ENCODE data around the gene ADI1.
"Not testable (repeated sequence)": the region's sequence is repeated elsewhere in the genome, so short reads cannot be mapped to it uniquely, and the experiment has no call there.

Gene ADI1

DNA sequence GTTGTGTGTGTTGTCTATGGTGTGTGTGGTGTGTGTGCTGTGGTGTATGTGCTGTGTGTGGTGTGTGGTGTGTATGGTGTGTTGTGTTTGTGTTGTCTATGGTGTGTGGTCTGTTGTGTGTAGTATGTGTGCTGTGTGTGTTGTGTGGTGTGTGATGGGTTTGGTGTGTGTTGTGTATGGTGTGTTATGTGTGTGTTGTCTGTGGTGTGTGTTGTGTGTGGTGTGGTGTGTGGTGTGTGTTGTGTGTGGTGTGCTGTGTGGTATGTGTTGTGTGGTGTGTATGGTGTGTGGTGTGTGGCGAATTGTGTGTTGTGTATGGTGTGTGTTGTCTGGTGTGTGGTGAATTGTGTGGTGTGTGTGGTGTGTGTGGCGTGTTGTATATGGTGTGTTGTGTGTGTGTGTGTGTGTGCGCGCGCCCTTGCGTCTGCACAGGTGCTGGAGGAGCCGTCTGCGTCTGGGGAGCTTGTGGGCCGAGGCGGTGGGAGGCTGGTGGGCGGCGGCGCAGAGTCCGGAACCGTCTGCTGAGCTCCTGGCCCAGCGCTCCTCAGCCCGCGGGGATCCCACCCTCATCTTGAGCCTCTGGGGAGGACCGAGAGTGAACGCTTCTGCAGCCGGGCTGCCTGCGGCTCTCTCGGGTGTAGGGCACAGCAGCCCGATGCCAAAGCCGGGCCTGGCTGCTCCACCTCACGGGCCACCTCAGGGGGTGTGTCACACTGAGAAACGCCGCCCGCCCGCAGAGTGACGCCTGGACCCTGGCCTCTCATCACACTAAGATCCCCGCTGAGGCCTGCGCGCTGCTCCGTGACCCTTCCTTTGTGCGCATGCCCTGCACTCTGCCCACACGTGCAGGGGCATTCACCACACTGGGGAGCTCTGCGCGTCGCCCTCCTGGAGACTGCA lies 8.8 kb upstream of the ADI1 start:
- DNase-seq = no peak

DNA sequence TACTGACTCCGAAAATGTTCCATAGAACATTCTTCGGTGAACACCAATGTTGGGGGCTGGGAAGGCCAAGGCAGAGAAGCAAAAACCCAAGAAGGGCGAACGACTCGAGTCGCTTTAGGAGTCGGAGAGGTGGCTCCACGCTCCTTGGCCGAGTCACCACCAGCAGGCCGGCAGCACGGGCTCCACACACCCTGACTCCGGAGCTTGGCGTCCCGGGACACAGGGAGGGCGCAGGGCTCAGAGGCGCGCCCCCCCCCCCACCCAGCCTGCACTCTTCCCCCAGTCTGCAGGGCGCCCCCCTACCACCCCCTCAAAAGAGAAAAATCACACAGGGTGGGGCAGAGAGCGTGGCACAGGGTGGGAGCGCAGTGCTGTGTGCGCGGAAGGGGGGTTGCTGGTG lies 7.5 kb upstream of the ADI1 start:
- DNase-seq = no peak

DNA sequence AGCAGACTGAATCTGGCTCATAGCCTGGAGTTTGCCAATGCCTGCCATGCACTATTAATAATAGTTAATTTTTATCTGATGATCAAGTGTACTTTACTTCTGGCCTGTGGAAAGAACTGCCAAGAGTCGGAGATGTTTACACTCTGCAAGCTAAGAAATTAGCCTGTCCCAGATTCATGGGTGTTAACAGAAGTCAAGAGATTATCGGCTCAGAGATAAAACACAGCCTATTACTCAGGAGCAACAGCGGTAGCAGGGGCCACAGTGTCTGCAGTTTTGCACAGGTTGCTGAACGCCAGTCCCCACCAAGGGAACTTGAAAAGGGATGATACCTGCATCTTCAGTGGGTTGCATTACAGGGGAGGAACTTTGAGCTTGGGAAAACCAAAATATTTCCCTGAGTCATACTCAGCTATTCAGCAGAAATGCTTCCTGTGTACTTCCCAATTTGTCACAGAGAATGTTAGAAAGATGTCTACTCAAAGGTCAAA lies 4.3 kb upstream of the ADI1 start:
- DNase-seq = no peak

DNA sequence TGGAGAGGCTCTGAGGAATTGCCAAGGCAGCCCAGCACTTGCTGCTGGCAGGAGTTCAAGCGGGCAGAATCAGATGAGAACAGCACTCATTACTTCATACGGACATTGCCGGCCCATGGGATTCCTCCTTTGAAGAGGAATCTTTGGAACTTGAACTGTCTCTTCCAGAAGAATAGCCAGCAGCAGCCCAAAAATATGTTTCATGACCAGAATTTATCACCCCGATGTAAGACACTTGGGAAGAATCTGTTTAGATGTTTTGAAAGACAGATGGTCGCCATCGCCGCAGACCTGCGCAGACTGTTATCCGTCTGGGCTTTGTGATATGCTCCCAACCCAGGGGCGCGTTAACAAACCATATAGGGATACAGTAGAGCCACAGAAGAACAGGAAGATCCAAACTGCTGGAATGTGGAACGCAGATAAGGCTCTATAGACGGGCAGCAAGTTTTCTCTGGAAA lies 3.7 kb upstream of the ADI1 start:
- DNase-seq = no peak

DNA sequence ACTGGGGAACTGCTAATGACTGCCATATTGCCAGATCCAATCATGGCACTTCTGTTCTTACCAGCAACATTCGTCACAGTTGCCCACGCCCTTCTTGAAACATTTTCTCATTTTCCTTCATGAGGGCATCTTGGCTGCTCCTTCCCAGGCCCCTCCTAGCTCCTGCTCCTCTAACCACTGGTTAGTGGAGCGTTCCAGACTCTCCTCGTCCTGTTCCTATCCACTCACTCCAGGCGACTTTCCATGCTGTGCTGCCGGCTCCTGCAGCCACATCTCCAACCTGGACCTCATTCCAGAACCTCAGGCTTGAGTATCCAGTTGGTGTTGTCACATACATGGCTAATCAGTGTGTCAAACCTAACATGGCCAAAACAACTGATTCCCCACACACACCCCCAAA lies 1.3 kb upstream of the ADI1 start:
- DNase-seq = no peak

DNA sequence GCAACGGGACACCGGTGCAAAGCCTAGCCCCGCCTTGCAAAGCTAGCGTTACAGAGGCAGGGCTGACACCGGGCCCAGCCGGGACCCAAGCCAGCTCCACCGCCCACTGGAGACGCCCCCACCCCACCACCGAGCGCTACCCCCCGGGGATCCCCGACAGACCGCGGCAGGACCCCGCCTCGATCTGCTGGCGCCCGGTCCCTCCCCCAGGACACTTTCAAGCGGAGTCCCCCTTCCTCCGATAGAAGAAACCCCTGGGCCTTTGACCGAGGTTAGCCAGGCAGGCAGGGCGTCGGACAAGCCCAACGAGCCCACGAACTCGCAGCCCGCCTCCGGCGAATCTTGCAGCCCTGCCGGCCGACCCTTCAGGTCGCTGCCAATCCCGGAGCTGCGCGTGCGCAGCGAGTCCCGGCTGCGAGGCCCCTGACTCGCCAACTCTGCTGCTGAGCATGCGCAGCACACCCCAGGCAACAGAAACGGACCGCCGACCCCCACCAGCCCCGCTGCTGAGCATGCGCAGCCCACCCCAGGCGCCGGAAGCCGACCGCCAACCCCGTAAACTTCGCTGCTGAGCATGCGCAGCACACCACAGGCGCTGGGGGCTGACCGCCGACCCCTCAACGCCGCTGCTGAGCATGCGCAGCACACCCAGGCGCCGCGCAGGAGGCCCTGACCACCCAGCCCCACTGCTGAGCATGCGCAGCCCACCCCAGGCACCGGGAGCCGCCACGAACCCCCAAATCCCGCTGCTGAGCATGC lies 656 bp downstream of the ADI1 start:
- peak; percentile 89 to 97 for DNase-seq

DNA sequence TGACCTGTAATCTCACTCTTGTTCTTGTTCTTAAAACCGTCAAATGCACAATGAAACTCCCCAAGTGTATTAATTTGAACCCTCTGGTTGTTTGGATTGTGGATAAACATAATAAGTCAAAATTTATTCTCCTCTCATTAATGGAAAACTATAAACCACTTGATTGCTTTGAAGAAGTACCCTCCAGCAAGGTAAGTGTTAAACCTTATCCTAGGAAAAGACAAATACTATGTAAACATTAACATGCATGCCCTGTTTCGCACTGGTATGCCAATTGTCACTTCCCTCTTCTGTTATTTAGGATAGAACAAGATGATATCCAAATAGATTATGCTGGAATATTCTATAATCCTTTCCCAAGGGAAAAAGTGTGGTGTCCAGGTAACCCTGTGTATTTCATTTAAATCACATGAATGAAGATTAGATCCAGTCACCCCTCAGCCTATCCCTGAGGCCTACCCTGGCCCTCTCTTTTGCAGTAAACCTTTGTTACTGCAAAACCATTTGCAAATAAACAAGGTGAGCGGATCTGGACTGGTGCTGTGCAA lies 1.3 kb downstream of the ADI1 start:
- DNase-seq = no peak

DNA sequence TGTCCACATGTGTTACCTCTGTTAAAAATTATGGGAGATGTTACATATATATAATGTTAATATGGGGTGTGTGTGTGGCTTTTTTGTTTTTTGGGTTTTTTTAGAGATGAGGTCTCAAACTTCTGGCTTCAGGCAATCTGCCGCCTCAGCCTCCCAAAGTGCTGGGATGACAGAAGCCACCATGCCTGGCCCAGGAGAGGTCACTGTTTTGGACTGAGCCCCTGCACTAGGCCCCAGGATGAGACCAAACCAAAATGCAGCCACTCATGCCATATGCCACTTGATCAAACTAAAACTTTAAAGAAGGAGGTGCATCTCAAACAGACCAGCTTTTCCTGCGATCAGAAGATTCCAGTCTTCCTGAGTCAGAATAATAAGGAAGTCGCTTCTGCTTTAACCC lies 2.5 kb downstream of the ADI1 start:
- no peak for DNase-seq

DNA sequence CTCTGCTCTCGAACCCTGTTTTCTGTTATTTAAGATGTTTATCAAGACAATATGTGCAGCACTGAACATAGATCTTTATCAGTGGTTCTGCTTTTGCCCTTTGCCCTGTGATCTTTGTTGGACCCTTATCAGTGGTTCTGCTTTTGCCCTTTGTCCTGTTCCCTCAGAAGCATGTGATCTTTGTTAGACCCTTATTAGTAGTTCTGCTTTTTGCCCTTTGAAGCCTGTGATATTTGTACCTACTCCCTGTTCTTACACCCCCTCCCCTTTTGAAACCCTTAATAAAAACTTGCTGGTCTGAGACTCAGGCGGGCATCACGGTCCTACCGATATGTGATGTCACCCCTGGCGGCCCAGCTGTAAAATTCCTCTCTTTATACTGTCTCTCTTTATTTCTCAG lies 3.9 kb downstream of the ADI1 start:
- DNase-seq = not testable (repeated sequence)

DNA sequence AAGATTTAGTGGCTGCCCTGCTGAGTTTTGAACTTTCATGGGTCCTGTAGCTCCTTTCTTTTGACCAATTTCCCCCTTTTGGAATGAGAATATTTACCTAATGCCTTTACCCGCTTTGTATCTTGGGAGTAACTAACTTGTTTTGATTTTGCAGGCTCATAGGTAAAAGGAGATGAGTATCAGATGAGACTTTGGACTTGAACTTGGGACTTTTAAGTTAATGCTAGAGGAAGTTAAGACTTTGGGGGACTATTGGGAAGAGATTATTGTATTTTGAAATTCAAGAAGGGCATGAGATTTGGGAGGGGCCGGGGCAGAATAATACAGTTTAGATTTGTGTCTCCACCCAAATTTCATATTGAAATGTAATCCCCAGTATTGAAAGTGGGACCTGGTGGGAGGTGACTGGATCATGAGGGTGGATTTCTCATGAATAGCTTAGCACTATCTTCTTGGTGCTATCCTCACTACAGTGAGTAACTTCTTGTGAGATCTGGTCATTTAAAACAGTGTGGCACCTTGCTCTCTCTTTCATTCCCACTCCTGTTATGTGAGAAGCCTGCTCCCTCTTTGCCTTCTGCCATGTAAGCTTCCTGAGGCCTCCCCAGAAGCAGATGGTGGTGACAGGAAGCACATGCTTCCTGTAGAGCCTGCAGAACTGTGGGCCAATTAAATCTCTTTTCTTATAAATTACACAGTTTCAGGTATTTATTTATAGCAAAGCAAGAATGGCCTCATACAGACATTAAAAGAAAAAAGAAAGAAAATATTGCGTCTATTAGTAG lies 6.1 kb downstream of the ADI1 start:
- DNase-seq = no peak

DNA sequence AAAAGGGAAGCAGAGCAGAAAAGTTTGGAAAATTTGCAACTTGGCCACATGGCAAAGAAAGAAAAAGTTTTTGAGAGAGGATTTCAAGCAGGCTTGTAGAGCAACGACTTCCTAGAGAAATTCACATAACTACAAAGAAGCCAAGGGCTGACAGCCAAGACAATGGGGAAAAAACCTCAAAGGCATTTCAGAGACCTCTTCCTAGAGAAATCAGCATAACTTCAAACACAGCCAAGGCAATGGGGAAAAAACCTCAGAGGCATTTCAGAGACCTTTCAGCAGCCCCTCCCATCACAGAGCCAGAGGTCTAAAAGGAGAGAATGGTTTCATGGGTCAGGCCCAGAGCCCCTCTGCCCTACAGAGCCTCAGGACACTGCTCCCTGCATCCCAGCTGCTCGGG lies 7.2 kb downstream of the ADI1 start:
- DNase-seq = no peak

DNA sequence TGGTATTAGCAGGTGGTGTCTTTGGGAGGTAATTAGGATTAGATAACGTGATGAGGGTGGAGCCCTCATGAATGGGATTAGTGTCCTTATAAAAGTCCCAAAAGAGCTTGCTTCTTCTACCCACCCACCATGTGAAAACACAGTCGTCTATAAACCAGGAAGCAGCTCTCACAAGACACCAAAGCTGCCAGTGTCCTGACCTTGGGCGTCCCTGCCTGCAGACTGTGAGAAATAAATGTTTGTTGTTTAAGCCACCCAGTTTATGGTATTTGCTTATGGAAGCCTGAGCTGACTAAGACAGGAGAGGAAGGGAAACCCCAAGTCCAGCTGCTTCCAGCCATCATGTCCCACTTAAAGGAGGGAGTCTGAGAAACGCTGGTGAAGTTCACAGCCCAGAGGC lies 13.6 kb downstream of the ADI1 start:
- no peak for DNase-seq

DNA sequence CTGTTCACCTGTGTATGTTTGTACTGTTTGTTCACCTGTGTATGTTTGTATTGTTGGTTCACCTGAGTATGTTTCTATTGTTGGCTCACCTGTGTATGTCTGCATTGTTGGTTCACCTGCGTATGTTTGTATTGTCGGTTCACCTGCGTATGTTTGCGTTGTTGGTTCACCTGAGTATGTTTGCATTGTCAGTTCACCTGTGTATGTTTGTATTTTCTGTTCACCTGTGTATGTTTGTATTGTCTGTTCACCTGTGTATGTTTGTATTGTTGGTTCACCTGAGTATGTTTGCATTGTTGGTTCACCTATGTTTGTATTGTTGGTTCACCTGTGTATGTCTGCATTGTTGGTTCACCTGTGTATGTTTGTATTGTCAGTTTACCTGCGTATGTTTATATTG lies 14.6 kb downstream of the ADI1 start:
- no peak for DNase-seq

DNA sequence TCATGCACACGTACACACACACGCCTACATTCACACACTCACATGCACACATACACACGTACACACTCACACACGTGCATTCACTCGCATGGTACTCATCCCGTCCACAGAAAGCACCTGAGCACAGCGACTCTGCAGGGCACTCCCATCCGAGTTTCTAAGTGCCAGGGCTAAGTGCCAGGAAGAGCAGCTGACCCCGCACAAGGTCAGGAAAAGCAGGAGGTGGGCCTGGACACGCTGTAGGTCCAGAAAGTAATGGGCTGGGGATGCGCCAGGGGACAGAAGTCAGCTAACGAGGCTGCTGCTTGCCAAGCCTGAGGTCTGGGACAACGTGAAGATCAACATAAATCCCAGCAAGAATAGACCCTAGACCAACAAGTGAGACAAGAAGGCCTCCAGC lies 15.8 kb downstream of the ADI1 start:
- no peak for DNase-seq

DNA sequence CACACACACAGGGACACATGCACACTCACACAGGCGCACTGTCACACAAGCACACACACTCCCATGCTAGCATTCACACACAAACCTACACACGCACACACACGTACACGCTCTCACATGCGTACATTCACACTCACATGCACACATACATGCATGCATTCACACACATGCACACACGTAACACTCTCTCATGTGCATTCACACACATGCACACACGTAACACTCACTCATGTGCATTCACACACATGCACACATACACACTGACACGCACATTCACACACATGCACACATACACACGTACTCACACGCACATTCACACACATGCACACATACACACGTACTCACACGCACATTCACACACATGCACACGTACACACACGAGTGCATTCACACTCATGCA lies 16.3 kb downstream of the ADI1 start:
- DNase-seq = no peak

DNA sequence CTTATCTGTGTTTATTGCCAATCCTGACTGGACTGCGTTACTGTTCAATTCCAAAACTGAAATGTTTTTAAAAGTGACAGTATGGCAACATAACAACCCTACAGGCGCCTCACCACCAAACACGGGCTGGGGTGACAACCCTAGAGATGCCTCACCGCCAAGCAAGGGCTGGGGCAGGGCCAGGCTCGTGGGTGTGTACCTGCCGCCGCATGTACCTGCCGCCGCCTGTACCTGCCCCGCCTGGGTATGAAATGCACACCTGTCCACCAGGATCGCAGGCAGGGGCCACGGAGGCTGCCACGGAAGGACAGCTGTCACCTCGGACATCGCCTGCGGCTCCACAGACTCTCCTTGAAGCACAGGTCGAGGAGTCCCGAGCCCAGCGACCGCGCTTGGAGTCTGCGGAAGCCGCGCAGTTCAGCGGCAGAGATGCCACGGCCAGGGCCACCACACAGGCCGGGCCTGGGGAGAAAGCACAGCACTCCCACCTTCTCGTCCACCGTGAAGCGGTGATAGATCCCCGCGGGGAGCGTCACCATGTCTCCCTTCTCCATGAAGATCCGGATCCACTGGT lies 18.9 kb downstream of the ADI1 start:
- no peak for DNase-seq

DNA sequence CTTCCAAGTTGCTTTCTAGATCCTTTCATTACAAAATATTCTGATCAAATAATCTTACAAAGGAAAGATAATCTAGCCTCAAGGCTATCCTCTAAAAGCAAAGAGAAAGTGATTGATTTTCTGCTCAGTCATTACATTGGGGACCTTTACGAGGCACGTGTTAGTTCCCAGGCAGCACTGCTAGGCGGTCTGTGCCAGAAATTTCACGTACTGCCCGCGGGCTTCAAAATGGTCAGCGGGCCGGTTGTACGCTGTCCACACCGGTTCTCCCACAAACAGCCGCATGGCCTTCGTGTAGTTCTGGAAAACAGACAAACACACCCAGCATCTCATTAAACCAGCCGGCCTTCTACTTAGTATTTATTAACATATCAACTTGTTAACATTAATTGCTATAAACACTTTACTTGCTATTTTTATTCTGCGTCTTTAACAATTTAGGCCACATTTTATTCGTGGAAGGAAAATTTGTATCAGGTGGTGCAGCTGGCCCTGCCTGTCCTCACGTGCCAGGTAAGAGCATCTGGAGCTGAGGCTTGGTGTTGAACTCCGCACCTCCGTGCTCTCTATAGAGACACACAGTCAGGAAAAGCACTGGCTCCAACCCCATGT lies 20.4 kb downstream of the ADI1 start:
- DNase-seq = no peak

DNA sequence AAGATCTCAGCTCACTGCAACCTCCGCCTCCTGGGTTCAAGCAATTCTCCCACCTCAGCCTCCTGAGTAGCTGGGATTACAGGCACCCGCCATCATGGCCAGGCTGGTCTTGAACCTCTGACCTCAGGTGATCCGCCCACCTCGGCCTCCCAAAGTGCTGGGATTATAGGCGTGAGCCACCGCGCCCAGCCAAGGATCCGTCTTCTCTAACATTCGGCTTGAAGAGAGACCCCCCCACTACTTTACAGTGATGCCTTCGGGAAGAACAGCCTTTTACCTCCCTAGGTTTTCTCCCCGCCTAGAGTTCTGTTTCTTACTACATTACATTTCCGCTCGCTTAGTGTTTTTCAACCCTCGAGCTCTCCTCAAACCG lies 22.6 kb downstream of the ADI1 start:
- DNase-seq = not testable (repeated sequence)

DNA sequence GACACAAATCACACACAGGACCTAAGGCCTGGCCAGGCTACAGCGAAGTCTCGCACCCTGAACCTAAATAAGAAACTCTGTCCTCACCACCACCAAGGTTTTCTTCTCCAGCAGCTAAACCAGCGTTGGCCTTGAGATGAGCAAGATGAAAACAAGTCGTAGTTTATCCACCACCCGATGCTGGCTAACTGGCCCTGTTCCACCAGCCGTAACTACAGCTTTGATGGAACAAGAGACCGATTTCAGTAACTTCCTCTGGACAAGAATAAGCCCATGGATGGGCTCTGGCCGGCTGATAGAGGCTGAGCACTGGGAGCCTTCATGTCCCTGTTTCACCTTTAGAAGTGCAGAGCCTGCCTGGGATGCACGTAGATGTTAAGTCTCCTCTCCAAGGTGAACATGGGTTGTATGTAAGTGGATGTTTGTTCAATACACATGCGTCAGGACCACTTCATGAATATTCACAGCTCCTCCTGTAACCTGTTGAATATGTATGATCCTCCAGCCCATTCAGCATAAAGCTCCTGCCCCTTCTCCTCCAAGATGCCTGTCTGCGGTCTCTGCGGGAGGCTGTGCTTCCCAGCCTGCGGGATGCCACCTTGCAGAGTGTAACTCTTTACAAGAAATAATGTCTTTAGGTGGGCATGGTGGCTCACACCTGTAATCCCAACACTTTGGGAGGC lies 24.2 kb downstream of the ADI1 start:
- no peak for DNase-seq

DNA sequence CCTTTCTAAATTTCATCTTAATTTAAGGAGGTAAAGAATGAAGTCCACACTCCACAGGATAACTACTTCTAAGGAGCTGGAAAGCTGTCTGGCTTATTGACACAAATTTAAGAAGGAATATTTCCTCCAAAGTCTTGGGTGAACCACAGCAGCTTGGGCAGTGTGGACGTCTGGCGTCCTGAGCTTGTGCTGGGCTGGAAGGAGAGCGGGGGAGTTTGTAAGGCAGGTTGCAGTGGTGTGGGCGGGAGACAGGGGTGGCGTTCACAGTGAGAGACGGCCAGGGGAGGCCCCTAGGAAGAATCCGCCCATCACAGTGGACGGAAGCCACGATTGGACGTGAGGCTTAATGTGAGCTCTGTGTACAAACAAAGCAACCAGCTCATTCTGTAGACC lies 25.7 kb downstream of the ADI1 start:
- DNase-seq = no peak

DNA sequence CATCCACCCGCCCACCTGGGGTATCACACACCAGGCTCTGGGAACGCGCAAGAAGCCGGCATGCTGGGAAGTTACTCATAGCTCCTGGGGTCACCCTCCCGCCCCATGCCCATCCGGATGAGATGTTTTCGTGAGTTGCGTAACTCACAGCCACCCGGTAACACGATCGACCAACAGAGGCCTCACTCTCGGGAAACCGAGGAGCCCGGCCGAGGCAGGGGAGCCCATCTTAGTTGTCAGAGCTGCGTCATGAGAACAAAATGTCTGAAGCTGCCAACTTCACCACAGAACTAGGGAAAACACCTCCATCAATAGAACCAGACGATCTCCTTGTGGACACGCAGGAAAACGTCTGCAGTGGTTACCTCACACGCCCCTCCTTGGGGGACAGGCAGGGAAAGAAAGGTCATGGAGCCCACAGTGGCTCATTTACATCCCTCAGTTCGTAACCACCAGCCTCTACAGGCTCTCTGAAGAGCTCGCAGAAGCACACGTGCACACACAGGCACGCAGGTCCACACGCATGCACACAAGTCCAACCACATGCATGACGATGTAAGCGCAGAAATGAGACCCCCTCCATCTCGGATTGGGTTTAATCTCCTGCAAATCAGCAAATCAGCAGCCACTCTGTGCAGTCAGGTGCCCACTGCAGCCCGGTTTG lies 26.2 kb downstream of the ADI1 start:
- no peak for DNase-seq

Measured in SW 1271 (cell line).